A549 (cell line): ENCODE data around the gene GRAP2. TPM values are rescaled to one million over a fixed set of nuclear protein-coding genes. Genes with fewer than 3 reads are reported as not detected.

Experiments
- ATAC-seq, 2 experiments: fragments of 200-7000 bp in 1 of 2; fragments of >200 bp in 1 of 2; cut with Nextera tagmentation in 1 of 2; cut with Tn5 transposase in 1 of 2; 3 replicates each; pipeline versions ENCODE4 v1.8.0 to v1.9.1; 2018 to 2020; ENCODE audit warnings: mild to moderate bottlenecking in 1 of 2, moderate library complexity in 1 of 2
- CTCF ChIA-PET: fragments of 300-600 bp; sonication (Branson Sonifier 250); formaldehyde crosslinking; extraction: SDS; loops from one replicate; lab custom pipeline; 2021; ENCODE audit warnings: antibody characterized with exemption, inconsistent platforms; lab: Yijun Ruan, JAX
- POLR2A ChIA-PET: fragments of 350-600 bp; formaldehyde crosslinking; extraction: SDS; loops from one replicate; lab custom pipeline; 2021; ENCODE audit warnings: antibody characterized with exemption, inconsistent platforms; lab: Yijun Ruan, JAX
- DNase-seq, 2 experiments: peaks; one replicate each; pipeline versions ENCODE4 v3.0.0 to v3.0.0-alpha.2; 2011 to 2016; ENCODE audit warnings: low read depth in 1 of 2, low spot score in 1 of 2
- FAIRE-seq: peaks from 2 replicates; lab custom pipeline; 2011; peaks lifted over from hg19 to GRCh38; lab: Jason Lieb, UNC
- H3K27ac ChIP-seq, 2 experiments: fragments of >200 bp; sonication (Bioruptor Twin); formaldehyde crosslinking; 3 replicates each; pipeline ENCODE4 v1.5.1; 2016 to 2017
- H3K4me1 ChIP-seq: fragments of >200 bp; sonication (Bioruptor Twin); formaldehyde crosslinking; 3 replicates; pipeline ENCODE4 v1.6.1; 2016
- H3K4me2 ChIP-seq: fragments of >200 bp; sonication (Bioruptor Twin); formaldehyde crosslinking; 3 replicates; pipeline ENCODE4 v1.6.1; 2016
- H3K4me3 ChIP-seq: fragments of >200 bp; sonication (Bioruptor Twin); formaldehyde crosslinking; 3 replicates; pipeline ENCODE4 v1.5.1; 2016
- H3K9me3 ChIP-seq: fragments of >200 bp; sonication (Bioruptor Twin); formaldehyde crosslinking; 3 replicates; pipeline ENCODE4 v1.6.1; 2016
- ATOH8 ChIP-seq: fragments of 250-450 bp; sonication (Bioruptor Pico); IDR thresholded peaks from 2 replicates; pipeline ENCODE4 v1.5.0; 2020; ENCODE audit warnings: low read depth, mild to moderate bottlenecking, moderate library complexity
- BCL3 ChIP-seq: fragments of >200 bp; sonication (Bioruptor Twin); formaldehyde crosslinking; IDR thresholded peaks from 3 replicates; pipeline ENCODE4 v1.6.1; 2016
- CBX2 ChIP-seq: fragments of 200-600 bp; sonication (generic); IDR thresholded peaks from 2 replicates; pipeline ENCODE4 v1.6.1; 2016; ENCODE audit warnings: low read depth, mild to moderate bottlenecking, borderline replicate concordance
- EHMT2 ChIP-seq: fragments of 200-600 bp; sonication (generic); IDR thresholded peaks from 2 replicates; pipeline ENCODE4 v1.6.1; 2016; ENCODE audit warnings: antibody characterized with exemption, low read depth, mild to moderate bottlenecking, moderate library complexity
- ESRRA ChIP-seq: fragments of 150-350 bp; IDR thresholded peaks from 2 replicates; pipeline ENCODE4 v1.6.1; 2014; ENCODE audit warnings: mild to moderate bottlenecking, low read length, borderline replicate concordance
- HMGXB4 ChIP-seq: fragments of 250-450 bp; sonication (Bioruptor Pico); IDR thresholded peaks from 2 replicates; pipeline ENCODE4 v1.5.0; 2021; ENCODE audit warnings: mild to moderate bottlenecking, moderate library complexity, borderline replicate concordance
- HOXB13 ChIP-seq: fragments of 250-450 bp; sonication (Bioruptor Pico); IDR thresholded peaks from 2 replicates; pipeline ENCODE4 v1.5.0; 2020; ENCODE audit warnings: low read depth, mild to moderate bottlenecking, moderate library complexity
- HOXB5 ChIP-seq: fragments of 250-450 bp; sonication (Bioruptor Pico); IDR thresholded peaks from 2 replicates; pipeline ENCODE4 v1.5.0; 2020; ENCODE audit warnings: mild to moderate bottlenecking, moderate library complexity
- KDM1A ChIP-seq: fragments of 200-600 bp; sonication (generic); IDR thresholded peaks from 2 replicates; pipeline ENCODE4 v1.6.1; 2016; ENCODE audit warnings: low read depth, mild to moderate bottlenecking
- MYC ChIP-seq: IDR thresholded peaks from 2 replicates; pipeline ENCODE4 v1.6.1; 2012; ENCODE audit warnings: mild to moderate bottlenecking, inconsistent platforms, low read length, improper control_type of control experiment, borderline replicate concordance
- NFE2L2 ChIP-seq: fragments of 150-350 bp; conservative IDR thresholded peaks from 2 replicates; pipeline ENCODE4 v1.6.1; 2014; ENCODE audit warnings: low read length
- NR3C1 ChIP-seq: fragments of >200 bp; sonication (Bioruptor Twin); formaldehyde crosslinking; IDR thresholded peaks from 3 replicates; pipeline ENCODE4 v1.6.1; 2017
- PBX3 ChIP-seq: IDR thresholded peaks from 2 replicates; pipeline ENCODE4 v1.6.1; 2012
- PHF8 ChIP-seq: fragments of 200-600 bp; sonication (generic); IDR thresholded peaks from 2 replicates; pipeline ENCODE4 v1.6.1; 2016; ENCODE audit warnings: low read depth, mild to moderate bottlenecking, antibody characterized with exemption, moderate library complexity, borderline replicate concordance
- RAD21 ChIP-seq, 2 experiments: fragments of >200 bp in 1 of 2; sonication (Bioruptor Twin) in 1 of 2; formaldehyde crosslinking in 1 of 2; IDR thresholded peaks in 1 of 2; conservative IDR thresholded peaks in 1 of 2; 2 replicates in 1 of 2; 3 replicates in 1 of 2; pipeline ENCODE4 v1.6.1; 2012 to 2018; ENCODE audit warnings: inconsistent platforms in 1 of 2
- SREBF2 ChIP-seq: fragments of 450-650 bp; IDR thresholded peaks from 2 replicates; pipeline ENCODE4 v1.6.1; 2014; ENCODE audit warnings: mild to moderate bottlenecking, moderate library complexity
- TFCP2L1 ChIP-seq: fragments of 250-450 bp; sonication (Bioruptor Pico); IDR thresholded peaks from 2 replicates; pipeline ENCODE4 v1.5.0; 2021; ENCODE audit warnings: mild to moderate bottlenecking
- ZC3H11A ChIP-seq: fragments of 450-650 bp; IDR thresholded peaks from 2 replicates; pipeline ENCODE4 v1.6.1; 2014; ENCODE audit warnings: antibody characterized with exemption, mild to moderate bottlenecking
- WGBS: methylation state at CpG from one replicate; pipeline ENCODE4 v1.1.6; 2017; ENCODE audit errors: missing lambda C conversion rate; 5-methylcytosine and 5-hydroxymethylcytosine counted together
- polyA plus RNA-seq, 4 experiments: library from polyadenylated mRNA; depleted of rRNA in 3 of 4; stranded (reverse); fragments of >200 nt; fragmentation: RNase III in 1 of 4; extraction: RNeasy Plus Mini Kit Qiagen cat#74134 plus additional on column Dnase treatment in 1 of 4; gene quantifications; 2 replicates in 3 of 4; 3 replicates in 1 of 4; pipeline ENCODE4 v1.2.3, GENCODE V29; 2011 to 2017

GRAP2 gene
- polyA plus RNA-seq, 2 of the 4 experiments (the other 2 are of a cell fraction) = not detected

- FAIRE-seq = no peak
- no peaks in the 10 kb centered on the region for H3K9me3 ChIP-seq
- ATAC-seq = no peak
- 49% methylated on average over 15 of the region's 18 CpGs for WGBS
- no peak for DNase-seq
- H3K4me3 ChIP-seq = no peak overlapping the region
- no peak for TF ChIP-seq ESRRA
- no peak for TF ChIP-seq HOXB5 (CRISPR knock-in tag)
- no peak for TF ChIP-seq NR3C1
- no peak for TF ChIP-seq PHF8
- no peak for TF ChIP-seq NFE2L2
- no peak for TF ChIP-seq BCL3
- TF ChIP-seq EHMT2 = no peak
- TF ChIP-seq RAD21 (conservative IDR thresholded peaks at IDR 0.05 in 1 of 2, IDR thresholded peaks at IDR 0.05 in 1 of 2) = no peak
- no peak for TF ChIP-seq CBX2
- TF ChIP-seq HOXB13 (CRISPR knock-in tag) = no peak
- no peak overlapping the region for H3K4me2 ChIP-seq
- H3K4me1 ChIP-seq = no peaks in the 10 kb centered on the region
- H3K27ac ChIP-seq = no peak overlapping the region
- ChIA-PET CTCF (interaction anchor here (1.0 kb wide), 1 partner anchor 9 kb away, joined by 3 read pairs; no protein-coding TSS in a partner anchor), POLR2A (no interaction called here)
These were observed 23.4 kb downstream of the GRAP2 start for GRCh38 chr22:39924286-39924685.

GRCh38 chr22:39925273-39925672, 24.4 kb downstream of the GRAP2 start:
- Histone ChIP-seq H3K27ac (no peak overlapping the region), H3K4me3 (no peak overlapping the region), H3K4me2 (no peak overlapping the region), H3K9me3 (no peaks in the 10 kb centered on the region), H3K4me1 (no peaks in the 10 kb centered on the region)
- CTCF ChIA-PET = interaction anchor here (0.9 to 1.2 kb wide), 2 partner anchors 22 to 153 kb away, joined by 3 to 4 read pairs; no protein-coding TSS in a partner anchor
- ATAC-seq (no peak), FAIRE-seq (no peak), DNase-seq (no peak)
- 57% methylated on average over 2 of the region's 2 CpGs for WGBS
- TF ChIP-seq ZC3H11A = no peak
- TF ChIP-seq, all 56 proteins: peak for 0
- POLR2A ChIA-PET = no interaction called here

GRCh38 chr22:39925909-39926679, 25.2 kb downstream of the GRAP2 start:
- no peak for DNase-seq
- POLR2A ChIA-PET = no interaction called here
- Histone ChIP-seq H3K9me3 (no peaks in the 10 kb centered on the region), H3K4me2 (no peak overlapping the region), H3K4me3 (no peak overlapping the region), H3K27ac (no peak overlapping the region), H3K4me1 (no peaks in the 10 kb centered on the region)
- CTCF ChIA-PET = interaction anchor here (0.9 to 1.2 kb wide), 2 partner anchors 21 to 154 kb away, joined by 3 to 4 read pairs; no protein-coding TSS in a partner anchor
- FAIRE-seq = no peak
- 65% methylated on average over 8 of the region's 8 CpGs for WGBS
- no peak for TF ChIP-seq PBX3
- TF ChIP-seq TFCP2L1 (CRISPR knock-in tag) = no peak
- no peak for TF ChIP-seq MYC
- TF ChIP-seq ATOH8 = no peak
- no peak for TF ChIP-seq HMGXB4 (CRISPR knock-in tag)
- TF ChIP-seq KDM1A = no peak
- TF ChIP-seq EHMT2 = no peak
- no peak for TF ChIP-seq SREBF2
- no peak for TF ChIP-seq HOXB13 (CRISPR knock-in tag)
- no peak for ATAC-seq
